Kidney (tissue), 14 donors: ENCODE data around the gene MEP1A. TPM values are rescaled to one million over a fixed set of nuclear protein-coding genes. Genes with fewer than 3 reads are reported as not detected.
"Not testable (repeated sequence)": the region's sequence is repeated elsewhere in the genome, so short reads cannot be mapped to it uniquely, and the experiment has no call there.

Experiments used
- DNase-seq, 5 donors: peaks; one replicate each; pipeline ENCODE4 v3.0.0-alpha.2; 2013 to 2020
- FAIRE-seq: peaks from 2 replicates; lab custom pipeline; 2012; peaks lifted over from hg19 to GRCh38; lab: Jason Lieb, UNC
- H3K27ac ChIP-seq, 2 donors: one replicate each; pipeline ENCODE4 v1.7.0; 2013; ENCODE audit warnings: low read depth in 2 of 2, low read length in 2 of 2, inconsistent platforms in 1 of 2
- H3K27me3 ChIP-seq: one replicate; pipeline ENCODE4 v1.7.1; 2013; ENCODE audit warnings: low read length, inconsistent platforms; ENCODE audit not compliant: control insufficient read depth, insufficient read depth
- H3K36me3 ChIP-seq, 3 donors: one replicate each; pipeline versions ENCODE4 v1.7.0 to v1.7.1; 2013; ENCODE audit warnings: low read length in 3 of 3, control low read depth in 1 of 3, inconsistent platforms in 1 of 3; ENCODE audit not compliant: insufficient read depth in 3 of 3, control insufficient read depth in 2 of 3
- H3K4me1 ChIP-seq, 3 donors: one replicate each; pipeline versions ENCODE4 v1.7.0 to v1.7.1; 2013; ENCODE audit warnings: low read length in 3 of 3, inconsistent platforms in 1 of 3, low read depth in 1 of 3; ENCODE audit not compliant: control insufficient read depth in 2 of 3, insufficient read depth in 2 of 3
- H3K4me3 ChIP-seq, 3 donors: one replicate each; pipeline versions ENCODE4 v1.7.0 to v1.8.1; 2013; ENCODE audit warnings: low read length in 3 of 3, control low read depth in 1 of 3, inconsistent platforms in 1 of 3
- H3K9ac ChIP-seq, 3 donors: one replicate each; pipeline versions ENCODE4 v1.7.0 to v1.7.1; 2013; ENCODE audit warnings: low read length in 3 of 3, control low read depth in 1 of 3, inconsistent platforms in 1 of 3
- H3K9me3 ChIP-seq, 3 donors: one replicate each; pipeline versions ENCODE4 v1.7.0 to v1.7.1; 2013; ENCODE audit warnings: low read length in 3 of 3, control low read depth in 1 of 3, inconsistent platforms in 1 of 3; ENCODE audit not compliant: control insufficient read depth in 2 of 3, insufficient read depth in 1 of 3
- intact Hi-C: fragments of 100-400 bp; cut with DNase I; formaldehyde crosslinking; loops from one replicate; pipeline ENCODE4 v1.11.1; 2022
- polyA plus RNA-seq: library from polyadenylated mRNA; stranded (reverse); fragments of 350-450 nt; fragmentation: Illumina TruSeq; extraction: RNeasy Lipid Tissue Mini Kit (QIAGEN cat#74804); gene quantifications from one replicate; pipeline ENCODE4 v1.2.3, GENCODE V29; 2014; ENCODE audit warnings: low read depth, low replicate concordance; ENCODE audit not compliant: insufficient read depth
- total RNA-seq: library from RNA; stranded (reverse); fragmentation: NEBNext Ultra II Directional; extraction: Animal tissue kit (Norgen Biotek cat#: 25700); gene quantifications from one replicate; pipeline ENCODE4 v1.2.1, GENCODE V29; 2021
- TF ChIP-seq, protein P1 (sequence below): IDR thresholded peaks from 3 replicates; pipeline ENCODE4 v1.5.1; 2012; ENCODE audit warnings: mild to moderate bottlenecking, moderate library complexity, borderline replicate concordance; ENCODE audit not compliant: insufficient read depth; ENCODE audit errors: extremely low read depth
- donor health status: control.
- donor health status: control.
- donor health status: control.
- donor health status: control.
- donor health status: control.
- donor health status: DM: yes; HTN: yes; CAD: no.
- donor health status: Normal renal cell carcinoma (clear cell type).

The MEP1A gene
- total and polyA plus RNA-seq, 2 donors from 2014 or later: 0.09 to 0.13 TPM

DNA sequence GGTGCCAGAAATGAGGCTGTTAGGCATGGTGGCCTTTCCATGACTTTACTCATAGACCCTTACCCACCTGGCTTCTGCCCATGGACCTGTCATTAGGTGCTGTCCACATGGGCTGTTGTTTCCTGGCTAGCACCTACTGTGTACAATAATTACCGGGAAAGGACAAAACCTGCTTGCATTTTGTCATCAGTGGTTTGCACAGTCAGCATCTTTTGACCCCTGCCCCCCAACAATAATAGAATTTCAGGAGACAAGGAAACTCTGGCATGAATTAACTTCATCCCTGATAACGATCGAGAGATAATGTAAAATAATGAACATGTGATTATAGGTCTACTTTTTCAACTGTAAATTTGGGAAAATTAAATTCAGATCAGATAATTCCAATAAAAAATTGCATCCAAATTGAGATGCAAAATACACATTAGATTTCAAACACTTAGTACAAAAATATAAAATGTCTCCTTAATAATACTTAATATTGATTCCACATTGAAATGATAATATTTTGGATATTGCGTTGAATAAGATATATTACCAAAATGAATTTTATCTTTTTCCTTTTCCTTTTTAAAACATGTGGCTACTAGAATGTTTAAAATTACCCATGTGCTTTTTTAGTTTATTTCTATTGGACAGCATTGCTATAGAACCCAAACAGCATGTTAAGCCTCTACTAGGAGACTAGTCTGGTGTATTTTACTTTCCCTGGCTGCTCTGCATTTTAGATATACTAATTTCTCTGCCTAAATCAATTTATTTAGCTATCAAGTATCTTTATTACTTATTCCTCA, 34.0 kb upstream of the MEP1A start:
- Histone ChIP-seq H3K4me3 (no peak overlapping the region), H3K9ac (no peak overlapping the region), H3K9me3 (no peaks in the 10 kb centered on the region), H3K4me1 (peaks cover 0 to 6% (median 2%) of the 10 kb centered on the region in 3 donors), H3K27me3 (no peaks in the 10 kb centered on the region), H3K36me3 (no peaks in the 10 kb centered on the region), H3K27ac (no peak overlapping the region)
- TF ChIP-seq, protein P1, sequence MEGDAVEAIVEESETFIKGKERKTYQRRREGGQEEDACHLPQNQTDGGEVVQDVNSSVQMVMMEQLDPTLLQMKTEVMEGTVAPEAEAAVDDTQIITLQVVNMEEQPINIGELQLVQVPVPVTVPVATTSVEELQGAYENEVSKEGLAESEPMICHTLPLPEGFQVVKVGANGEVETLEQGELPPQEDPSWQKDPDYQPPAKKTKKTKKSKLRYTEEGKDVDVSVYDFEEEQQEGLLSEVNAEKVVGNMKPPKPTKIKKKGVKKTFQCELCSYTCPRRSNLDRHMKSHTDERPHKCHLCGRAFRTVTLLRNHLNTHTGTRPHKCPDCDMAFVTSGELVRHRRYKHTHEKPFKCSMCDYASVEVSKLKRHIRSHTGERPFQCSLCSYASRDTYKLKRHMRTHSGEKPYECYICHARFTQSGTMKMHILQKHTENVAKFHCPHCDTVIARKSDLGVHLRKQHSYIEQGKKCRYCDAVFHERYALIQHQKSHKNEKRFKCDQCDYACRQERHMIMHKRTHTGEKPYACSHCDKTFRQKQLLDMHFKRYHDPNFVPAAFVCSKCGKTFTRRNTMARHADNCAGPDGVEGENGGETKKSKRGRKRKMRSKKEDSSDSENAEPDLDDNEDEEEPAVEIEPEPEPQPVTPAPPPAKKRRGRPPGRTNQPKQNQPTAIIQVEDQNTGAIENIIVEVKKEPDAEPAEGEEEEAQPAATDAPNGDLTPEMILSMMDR: no peak
- intact Hi-C loops: no loop called here
- no peak for FAIRE-seq
- no peak for DNase-seq

DNA sequence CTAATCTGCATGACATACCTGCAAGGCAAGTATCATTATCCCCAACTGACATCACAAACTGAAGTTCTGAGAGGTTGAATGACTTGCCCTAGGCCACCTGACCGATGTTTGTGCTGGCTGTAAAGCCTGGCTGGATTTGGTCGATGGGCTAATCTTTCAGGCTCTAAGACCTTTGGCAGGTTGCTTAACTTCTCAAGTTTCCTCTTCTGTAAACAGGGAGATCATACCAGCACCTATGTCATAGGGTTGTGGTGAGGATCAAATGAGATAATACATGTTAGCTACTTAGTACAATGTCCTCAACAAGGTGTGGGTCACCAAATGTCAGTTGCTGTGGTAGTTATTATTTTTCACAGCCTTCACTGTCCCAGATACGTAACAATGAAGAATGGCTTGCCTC, 32.3 kb upstream of the MEP1A start:
- H3K36me3 ChIP-seq: no peaks in the 10 kb centered on the region
- H3K9me3 ChIP-seq: no peaks in the 10 kb centered on the region
- intact Hi-C loops: no loop called here
- TF ChIP-seq, protein P1: no peak
- no peak for DNase-seq
- FAIRE-seq: no peak
- H3K9ac ChIP-seq: no peak overlapping the region
- H3K4me3 ChIP-seq: no peak overlapping the region
- peaks cover 0 to 6% (median 2%) of the 10 kb centered on the region in 3 donors for H3K4me1 ChIP-seq
- no peaks in the 10 kb centered on the region for H3K27me3 ChIP-seq
- H3K27ac ChIP-seq: no peak overlapping the region

DNA sequence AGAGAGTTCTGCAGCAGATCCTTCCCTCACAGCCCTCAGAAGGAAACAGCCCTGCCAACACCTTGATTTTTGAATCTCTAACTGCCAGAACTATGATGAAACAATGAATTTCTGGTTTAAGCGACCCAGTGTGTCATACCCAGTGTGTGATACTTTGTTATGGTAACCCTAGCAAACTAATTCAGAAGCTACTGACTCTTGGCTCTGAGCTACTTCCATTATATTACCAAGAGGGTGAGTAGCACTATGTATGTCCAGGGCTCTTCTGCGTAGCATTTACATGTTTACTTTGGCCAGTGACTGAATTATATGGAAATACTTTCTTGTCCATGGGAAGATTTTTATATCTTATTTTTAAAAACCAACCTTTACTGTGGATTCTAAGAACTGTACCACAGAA, 29.7 kb upstream of the MEP1A start:
- TF ChIP-seq, protein P1: no peak
- H3K4me3 ChIP-seq: no peak overlapping the region
- H3K9ac ChIP-seq: no peak overlapping the region
- H3K27ac ChIP-seq: no peak overlapping the region
- intact Hi-C loops: no loop called here
- DNase-seq (no peak), FAIRE-seq (no peak)
- H3K9me3 ChIP-seq: no peaks in the 10 kb centered on the region
- H3K36me3 ChIP-seq: no peaks in the 10 kb centered on the region
- no peaks in the 10 kb centered on the region for H3K27me3 ChIP-seq
- H3K4me1 ChIP-seq: no peaks in the 10 kb centered on the region

DNA sequence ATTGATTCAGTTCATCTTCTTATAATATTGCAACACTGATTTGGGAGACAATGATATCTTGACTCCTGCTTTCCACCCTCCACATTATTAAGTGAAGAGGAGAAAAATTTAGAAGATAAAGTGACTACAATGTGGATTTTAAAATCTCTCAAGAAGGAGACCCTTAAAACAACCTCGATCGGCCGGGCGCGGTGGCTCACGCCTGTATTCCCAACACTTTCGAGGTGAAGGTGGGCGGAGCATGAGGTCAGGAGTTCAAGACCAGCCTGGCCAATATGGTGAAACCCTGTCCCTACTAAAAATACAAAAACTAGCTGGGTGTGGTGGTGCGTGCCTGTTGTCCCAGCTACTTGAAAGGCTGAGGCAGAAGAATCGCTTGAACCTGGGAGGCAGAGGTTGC, 28.9 kb upstream of the MEP1A start:
- H3K4me3 ChIP-seq, H3K4me1 ChIP-seq, H3K9me3 ChIP-seq, FAIRE-seq, H3K9ac ChIP-seq, intact Hi-C loops, H3K36me3 ChIP-seq, DNase-seq, H3K27me3 ChIP-seq, H3K27ac ChIP-seq: not testable (repeated sequence)
